GM19023 (cell line): ENCODE measurements around the gene RAD51B.
"Not testable (repeated sequence)": the region's sequence is repeated elsewhere in the genome, so short reads cannot be mapped to it uniquely, and the experiment has no call there.

Experiments used
- ATAC-seq: cut with Tn5 transposase; IDR thresholded peaks from one replicate; pipeline ENCODE4 v1.9.1; 2021; ENCODE audit warnings: mild to moderate bottlenecking, moderate library complexity; ENCODE audit not compliant: unreplicated experiment

RAD51B gene

GRCh38 chr14:68762953-68763764 lies 943.6 kb downstream of the RAD51B start:
- no peak for ATAC-seq

- not testable (repeated sequence) for ATAC-seq
Observed at GRCh38 chr14:68763843-68764242, 944.3 kb downstream of the RAD51B start.

DNA sequence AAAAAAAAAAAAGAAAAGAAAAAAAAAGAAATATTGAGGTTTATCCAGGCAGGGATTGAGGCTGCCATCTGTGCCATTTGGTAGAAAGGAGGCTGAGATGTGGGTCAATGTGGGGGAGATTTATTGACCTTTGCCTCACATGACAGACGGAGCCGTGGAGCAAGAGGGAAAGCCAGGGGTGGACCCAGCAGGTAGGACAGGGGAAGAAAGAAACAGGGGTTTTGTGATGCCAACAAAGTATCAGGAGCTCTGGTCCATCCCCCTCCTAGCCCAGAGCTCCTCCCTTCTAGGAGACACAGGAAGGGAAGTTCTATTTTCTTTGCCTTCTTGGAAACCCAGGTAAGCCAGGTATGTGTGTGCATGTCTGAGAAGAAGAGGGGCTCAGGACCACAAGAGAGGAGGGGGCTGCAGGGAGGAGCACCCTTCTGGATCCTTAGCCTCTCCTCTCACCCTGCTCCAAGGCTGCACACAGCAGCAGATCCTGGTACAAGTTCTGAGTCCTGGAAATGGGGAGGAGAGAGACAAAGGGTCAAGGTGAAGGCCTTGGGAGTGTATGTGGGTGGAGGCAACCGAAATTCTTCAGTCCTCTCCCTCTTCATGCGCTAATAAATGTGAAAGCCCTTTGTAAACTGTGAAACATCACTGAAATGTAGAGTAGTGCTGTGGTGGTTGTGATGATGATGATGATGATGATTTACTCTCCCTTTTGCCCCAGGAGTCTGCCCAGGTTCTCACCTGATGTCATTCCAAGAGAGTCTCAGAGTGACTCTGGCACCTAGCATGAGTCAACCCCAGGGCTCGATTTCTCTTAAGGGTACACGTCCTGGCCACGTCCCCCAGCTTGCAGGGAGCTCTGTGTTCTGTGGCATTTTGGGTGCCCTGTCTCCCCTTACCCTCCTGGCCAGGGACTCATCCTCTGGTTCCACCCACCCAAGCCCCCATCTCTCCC lies 947.0 kb downstream of the RAD51B start:
- ATAC-seq: no peak

GRCh38 chr14:68767248-68767645 lies 947.7 kb downstream of the RAD51B start:
- ATAC-seq: no peak

GRCh38 chr14:68768316-68768715 lies 948.7 kb downstream of the RAD51B start:
- ATAC-seq: no peak

GRCh38 chr14:68770051-68770450 lies 950.5 kb downstream of the RAD51B start:
- ATAC-seq: no peak

- no peak for ATAC-seq
Observed at GRCh38 chr14:68770553-68771286, 951.1 kb downstream of the RAD51B start.

GRCh38 chr14:68771631-68772030 lies 952.1 kb downstream of the RAD51B start:
- ATAC-seq: no peak

GRCh38 chr14:68772761-68773381 lies 953.3 kb downstream of the RAD51B start:
- no peak for ATAC-seq

- ATAC-seq: no peak
Observed at GRCh38 chr14:68774771-68775613, 955.4 kb downstream of the RAD51B start.

DNA sequence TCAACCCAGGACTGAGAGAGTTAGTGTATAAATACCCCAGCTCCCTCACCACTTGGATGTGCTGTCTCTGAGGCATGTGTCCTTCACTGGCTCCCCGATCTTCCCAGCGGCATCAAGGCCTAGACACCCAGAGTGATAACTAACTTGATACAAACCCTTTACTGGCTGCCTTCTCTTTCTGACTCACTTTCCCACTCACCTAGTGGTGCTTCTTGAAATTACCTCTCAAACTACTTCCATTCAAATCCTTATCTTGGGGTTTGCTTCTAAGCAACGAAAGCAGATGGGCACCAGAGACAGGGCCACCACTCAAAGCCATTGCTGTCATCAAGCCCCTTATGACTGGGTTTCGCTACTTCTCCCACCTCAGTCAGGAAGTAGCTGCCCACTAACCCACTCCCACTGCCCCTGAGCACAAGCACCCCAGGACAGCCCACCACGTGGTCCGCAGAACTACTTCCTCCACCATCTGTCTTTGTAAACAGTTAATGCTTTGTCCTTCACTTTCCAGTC lies 956.1 kb downstream of the RAD51B start:
- ATAC-seq: no peak

- no peak for ATAC-seq
Observed at GRCh38 chr14:68777644-68778043, 958.1 kb downstream of the RAD51B start.
